Neuronal stem cell (in vitro differentiated cells): ENCODE results near the gene MESD.
A peak's percentile ranks its signal among the peaks of the same experiment; 100 is the strongest.

Experiments used
- DNase-seq: peaks from one replicate; pipeline ENCODE4 v3.0.0-alpha.2; 2013; ENCODE audit warnings: low spot score
- H2AFZ ChIP-seq: one replicate; pipeline ENCODE4 v1.6.1; 2013; ENCODE audit warnings: mild to moderate bottlenecking, low read length, inconsistent platforms
- H2AK5ac ChIP-seq: 2 replicates; pipeline ENCODE4 v1.6.1; 2013; ENCODE audit warnings: low read depth, mild to moderate bottlenecking, inconsistent platforms, low read length, moderate library complexity, mixed read lengths
- H2BK120ac ChIP-seq: 2 replicates; pipeline ENCODE4 v1.6.1; 2013; ENCODE audit warnings: low read depth, mild to moderate bottlenecking, inconsistent platforms, low read length, moderate library complexity, mixed read lengths
- H2BK12ac ChIP-seq: one replicate; pipeline ENCODE4 v1.6.1; 2013; ENCODE audit warnings: low read length, inconsistent platforms
- H2BK15ac ChIP-seq: 2 replicates; pipeline ENCODE4 v1.6.1; 2013; ENCODE audit warnings: mild to moderate bottlenecking, low read length, inconsistent platforms, mixed read lengths
- H2BK5ac ChIP-seq: one replicate; pipeline ENCODE4 v1.6.1; 2013; ENCODE audit warnings: inconsistent platforms, mild to moderate bottlenecking, low read length, moderate library complexity
- H3K14ac ChIP-seq: one replicate; pipeline ENCODE4 v1.6.1; 2013; ENCODE audit warnings: low read length, inconsistent platforms
- H3K18ac ChIP-seq: 2 replicates; pipeline ENCODE4 v1.6.1; 2013; ENCODE audit warnings: low read length, inconsistent platforms
- H3K23ac ChIP-seq: 2 replicates; pipeline ENCODE4 v1.6.1; 2013; ENCODE audit warnings: low read depth, mild to moderate bottlenecking, mixed read lengths, low read length, inconsistent platforms; ENCODE audit not compliant: poor library complexity
- H3K27ac ChIP-seq: replicated peaks from 3 replicates; pipeline ENCODE4 v1.5.1; 2013; ENCODE audit warnings: low read length, inconsistent platforms
- H3K27me3 ChIP-seq, 3 experiments: 2 replicates each; pipeline ENCODE4 v1.6.1; 2013; ENCODE audit warnings: low read length in 3 of 3, mild to moderate bottlenecking in 2 of 3, inconsistent platforms in 1 of 3, low read depth in 1 of 3, mixed read lengths in 1 of 3, moderate library complexity in 1 of 3; ENCODE audit not compliant: control insufficient read depth in 3 of 3, insufficient read depth in 3 of 3
- H3K36me3 ChIP-seq, 2 donors: replicated peaks in 1 of 2; 2 replicates each; pipeline ENCODE4 v1.6.1; 2013; ENCODE audit warnings: low read length in 2 of 2; ENCODE audit not compliant: control insufficient read depth in 2 of 2, insufficient read depth in 2 of 2
- H3K4ac ChIP-seq: 2 replicates; pipeline ENCODE4 v1.6.1; 2013; ENCODE audit warnings: inconsistent platforms, mild to moderate bottlenecking, low read length, moderate library complexity
- H3K4me1 ChIP-seq, 2 donors: 1 replicate in 1 of 2; 2 replicates in 1 of 2; pipeline ENCODE4 v1.6.1; 2013; ENCODE audit warnings: low read length in 2 of 2, low read depth in 1 of 2; ENCODE audit not compliant: control insufficient read depth in 2 of 2, insufficient read depth in 1 of 2
- H3K4me2 ChIP-seq: one replicate; pipeline ENCODE4 v1.6.1; 2013; ENCODE audit warnings: mild to moderate bottlenecking, low read length, inconsistent platforms; ENCODE audit not compliant: insufficient read depth, poor library complexity, severe bottlenecking
- H3K4me3 ChIP-seq, 2 donors: 2 replicates each; pipeline ENCODE4 v1.5.1; 2013; ENCODE audit warnings: low read length in 2 of 2, mild to moderate bottlenecking in 2 of 2, inconsistent platforms in 1 of 2, moderate library complexity in 1 of 2
- H3K79me1 ChIP-seq: one replicate; pipeline ENCODE4 v1.6.1; 2013; ENCODE audit warnings: low read depth, mild to moderate bottlenecking, inconsistent platforms, low read length, moderate library complexity
- H3K9ac ChIP-seq: one replicate; pipeline ENCODE4 v1.6.1; 2013; ENCODE audit warnings: mild to moderate bottlenecking, low read depth, low read length, inconsistent platforms; ENCODE audit not compliant: poor library complexity
- H3K9me3 ChIP-seq, 2 donors: replicated peaks in 1 of 2; 2 replicates each; pipeline versions ENCODE3 to v1.6.1; 2013; ENCODE audit warnings: low read length in 2 of 2, mild to moderate bottlenecking in 2 of 2, inconsistent platforms in 1 of 2, low read depth in 1 of 2, mixed read lengths in 1 of 2, moderate library complexity in 1 of 2; ENCODE audit not compliant: control insufficient read depth in 2 of 2, insufficient read depth in 1 of 2
- H4K8ac ChIP-seq: one replicate; pipeline ENCODE4 v1.6.1; 2013; ENCODE audit warnings: low read depth, mild to moderate bottlenecking, inconsistent platforms, low read length, moderate library complexity
- H4K91ac ChIP-seq: one replicate; pipeline ENCODE4 v1.6.1; 2013; ENCODE audit warnings: low read length, low read depth, mild to moderate bottlenecking, inconsistent platforms; ENCODE audit not compliant: poor library complexity
- WGBS, 2 donors: extraction: QIAGEN DNeasy Blood & Tissue Kit; methylation state at CpG; one replicate each; pipeline ENCODE4 v1.1.7; 2013; ENCODE audit warnings: missing lambda C conversion rate in 2 of 2, mixed read lengths in 1 of 2; ENCODE audit not compliant: insufficient read length in 2 of 2, insufficient replicate concordance in 1 of 2; ENCODE audit errors: extremely low coverage in 2 of 2; 5-methylcytosine and 5-hydroxymethylcytosine counted together

MESD gene

GRCh38 chr15:80929689-80930088 is 59.9 kb downstream of the MESD start:
- no peak overlapping the region for H3K27ac ChIP-seq
- no peak overlapping the region for H4K8ac ChIP-seq
- H3K18ac ChIP-seq, result no peak overlapping the region
- no peak overlapping the region for H3K14ac ChIP-seq
- no peak overlapping the region for H4K91ac ChIP-seq
- WGBS, 2 donors, result no CpG with 5 or more reads among the region's 4 CpGs
- H3K9me3 ChIP-seq, result no peaks in the 10 kb centered on the region
- no peak overlapping the region for H2BK120ac ChIP-seq
- H3K27me3 ChIP-seq, result no peaks in the 10 kb centered on the region
- H3K9ac ChIP-seq, result no peak overlapping the region
- H3K4ac ChIP-seq, result no peak overlapping the region
- H3K4me2 ChIP-seq, result no peak overlapping the region
- no peak overlapping the region for H2BK15ac ChIP-seq
- H3K4me3 ChIP-seq, result no peak overlapping the region
- H2BK12ac ChIP-seq, result no peak overlapping the region
- no peak overlapping the region for H2AK5ac ChIP-seq
- H2AFZ ChIP-seq, result no peak overlapping the region
- no peak overlapping the region for H2BK5ac ChIP-seq
- H3K36me3 ChIP-seq, result no peaks in the 10 kb centered on the region
- DNase-seq, result no peak
- peaks cover under 1 to 2% of the 10 kb centered on the region in 2 donors for H3K4me1 ChIP-seq
- H3K79me1 ChIP-seq, result no peaks in the 10 kb centered on the region
- no peak overlapping the region for H3K23ac ChIP-seq

DNA sequence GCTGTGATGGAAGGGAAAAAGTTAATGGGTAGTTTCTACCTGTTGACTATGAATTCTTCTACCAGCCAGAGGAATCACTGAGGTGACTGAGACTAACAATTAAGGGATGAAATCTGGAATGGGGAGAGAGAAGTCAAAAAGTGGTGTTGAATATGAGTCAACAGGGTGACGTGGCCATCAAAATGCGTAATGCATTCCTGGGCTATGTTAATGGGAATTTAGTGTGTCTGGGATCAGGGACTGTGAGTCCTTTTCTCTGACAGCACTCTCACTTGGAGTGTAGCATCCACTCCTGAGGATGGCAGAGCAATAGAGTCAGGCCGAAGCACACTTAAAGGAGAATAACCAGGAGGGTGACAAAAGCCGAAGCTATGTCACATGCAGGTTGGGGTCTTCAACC is 60.4 kb downstream of the MESD start:
- WGBS, 2 donors, result no CpG with 5 or more reads among the region's 4 CpGs
- H2BK120ac ChIP-seq, result no peak overlapping the region
- no peak overlapping the region for H3K4me3 ChIP-seq
- H3K23ac ChIP-seq, result no peak overlapping the region
- no peak overlapping the region for H2BK5ac ChIP-seq
- no peaks in the 10 kb centered on the region for H3K4me1 ChIP-seq
- H3K4me2 ChIP-seq, result no peak overlapping the region
- no peak overlapping the region for H2AK5ac ChIP-seq
- no peak overlapping the region for H3K9ac ChIP-seq
- H3K36me3 ChIP-seq, result no peaks in the 10 kb centered on the region
- no peak overlapping the region for H4K8ac ChIP-seq
- H3K14ac ChIP-seq, result no peak overlapping the region
- no peak overlapping the region for H3K27ac ChIP-seq
- no peak overlapping the region for H3K4ac ChIP-seq
- no peaks in the 10 kb centered on the region for H3K9me3 ChIP-seq
- H3K79me1 ChIP-seq, result no peaks in the 10 kb centered on the region
- DNase-seq, result no peak
- no peaks in the 10 kb centered on the region for H3K27me3 ChIP-seq
- H2BK12ac ChIP-seq, result no peak overlapping the region
- no peak overlapping the region for H3K18ac ChIP-seq
- no peak overlapping the region for H2BK15ac ChIP-seq
- H2AFZ ChIP-seq, result no peak overlapping the region
- no peak overlapping the region for H4K91ac ChIP-seq

- no peak overlapping the region for H2BK120ac ChIP-seq
- H2BK15ac ChIP-seq, result no peak overlapping the region
- H3K9me3 ChIP-seq, result peaks cover 0 to 2% of the 10 kb centered on the region in 2 donors
- H4K91ac ChIP-seq, result no peak overlapping the region
- no CpG with 5 or more reads among the region's 3 CpGs for WGBS, 2 donors
- DNase-seq, result no peak
- H3K27me3 ChIP-seq, result no peaks in the 10 kb centered on the region
- H3K18ac ChIP-seq, result no peak overlapping the region
- H3K14ac ChIP-seq, result no peak overlapping the region
- no peak overlapping the region for H3K9ac ChIP-seq
- H3K27ac ChIP-seq, result no peak overlapping the region
- H3K36me3 ChIP-seq, result no peaks in the 10 kb centered on the region
- no peak overlapping the region for H4K8ac ChIP-seq
- no peak overlapping the region for H2BK12ac ChIP-seq
- no peak overlapping the region for H2BK5ac ChIP-seq
- H3K4ac ChIP-seq, result no peak overlapping the region
- no peaks in the 10 kb centered on the region for H3K4me1 ChIP-seq
- H3K79me1 ChIP-seq, result no peaks in the 10 kb centered on the region
- H3K4me3 ChIP-seq, result no peak overlapping the region
- H3K23ac ChIP-seq, result no peak overlapping the region
- H2AK5ac ChIP-seq, result no peak overlapping the region
- no peak overlapping the region for H3K4me2 ChIP-seq
- no peak overlapping the region for H2AFZ ChIP-seq
These were observed 63.5 kb downstream of the MESD start for GRCh38 chr15:80926126-80926525.

DNA sequence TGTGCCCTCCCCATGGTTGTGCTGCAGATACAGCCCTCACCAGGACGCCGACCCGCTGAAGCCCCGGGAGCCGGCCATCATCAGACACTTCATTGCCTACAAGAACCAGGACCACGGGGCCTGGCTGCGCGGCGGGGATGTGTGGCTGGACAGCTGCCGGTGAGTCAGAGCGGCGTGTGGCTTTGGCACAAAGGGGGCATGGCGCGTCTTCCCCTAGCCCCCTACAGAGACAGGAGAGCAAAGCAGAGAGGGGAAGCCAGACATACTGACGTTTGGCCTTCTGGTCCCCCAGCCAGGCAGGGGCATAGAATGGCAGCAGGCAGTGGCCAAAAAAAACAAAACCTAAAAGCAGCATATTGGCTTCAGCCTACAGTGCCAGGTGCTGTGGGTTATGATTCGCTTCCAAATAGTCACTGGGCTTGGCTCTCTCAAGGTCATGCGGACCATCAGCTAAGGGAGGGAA is 64.0 kb downstream of the MESD start:
- no CpG with 5 or more reads among the region's 17 CpGs for WGBS, 2 donors
- Histone ChIP-seq H3K36me3 (no peaks in the 10 kb centered on the region), H3K9ac (peak overlapping the region; percentile 52)

More for the DNA sequence above, 64.0 kb downstream of the MESD start:
- Histone ChIP-seq H3K27ac (no peak overlapping the region), H3K18ac (no peak overlapping the region), H2AK5ac (no peak overlapping the region), H2BK120ac (no peak overlapping the region), H3K9me3 (peaks cover 0 to 2% of the 10 kb centered on the region in 2 donors), H3K4ac (no peak overlapping the region), H3K27me3 (no peaks in the 10 kb centered on the region), H2AFZ (no peak overlapping the region), H3K79me1 (no peaks in the 10 kb centered on the region), H2BK15ac (no peak overlapping the region), H3K4me3 (no peak overlapping the region), H2BK12ac (no peak overlapping the region), H3K23ac (no peak overlapping the region), H3K4me1 (no peaks in the 10 kb centered on the region), H2BK5ac (no peak overlapping the region), H3K4me2 (no peak overlapping the region), H4K91ac (no peak overlapping the region), H3K14ac (no peak overlapping the region), H4K8ac (no peak overlapping the region)
- DNase-seq, result no peak
